Measurements from ENCODE around the gene HFE. TPM values are rescaled to one million over a fixed set of nuclear protein-coding genes. Genes with fewer than 3 reads are reported as not detected.
"Not testable (repeated sequence)": the region's sequence is repeated elsewhere in the genome, so short reads cannot be mapped to it uniquely, and the experiment has no call there.

HFE gene
- polyA plus RNA-seq (ENCODE audit: insufficient read length in 10 of 10), result 1 to 10 TPM; 3.4 to 7.1 (median 4.8) TPM
- long read RNA-seq, donor 1, result 0 reads
- long read RNA-seq, donor 2, result 0 reads
- long read RNA-seq, donor 3, result 0 reads
- long read RNA-seq, donor 4, full-length matches to known transcripts, result 2 of 2 reads
- long read RNA-seq, donor 4, partial matches to known transcripts, result 0 of 2 reads
- long read RNA-seq, donor 4, other reads (novel, unspliced or antisense), result 0 of 2 reads
- long read RNA-seq, donor 5, result 0 reads
- long read RNA-seq, donor 6, full-length matches to known transcripts, result 1 of 1 reads
- long read RNA-seq, donor 6, partial matches to known transcripts, result 0 of 1 reads
- long read RNA-seq, donor 6, other reads (novel, unspliced or antisense), result 0 of 1 reads
- long read RNA-seq, donor 7, full-length matches to known transcripts, result 1 of 1 reads
- long read RNA-seq, donor 7, partial matches to known transcripts, result 0 of 1 reads
- long read RNA-seq, donor 7, other reads (novel, unspliced or antisense), result 0 of 1 reads
- long read RNA-seq, donor 8, partial matches to known transcripts, result 0 of 1 reads
- long read RNA-seq, donor 8, other reads (novel, unspliced or antisense), result 0 of 1 reads
- long read RNA-seq, donor 9, result 0 reads

DNA sequence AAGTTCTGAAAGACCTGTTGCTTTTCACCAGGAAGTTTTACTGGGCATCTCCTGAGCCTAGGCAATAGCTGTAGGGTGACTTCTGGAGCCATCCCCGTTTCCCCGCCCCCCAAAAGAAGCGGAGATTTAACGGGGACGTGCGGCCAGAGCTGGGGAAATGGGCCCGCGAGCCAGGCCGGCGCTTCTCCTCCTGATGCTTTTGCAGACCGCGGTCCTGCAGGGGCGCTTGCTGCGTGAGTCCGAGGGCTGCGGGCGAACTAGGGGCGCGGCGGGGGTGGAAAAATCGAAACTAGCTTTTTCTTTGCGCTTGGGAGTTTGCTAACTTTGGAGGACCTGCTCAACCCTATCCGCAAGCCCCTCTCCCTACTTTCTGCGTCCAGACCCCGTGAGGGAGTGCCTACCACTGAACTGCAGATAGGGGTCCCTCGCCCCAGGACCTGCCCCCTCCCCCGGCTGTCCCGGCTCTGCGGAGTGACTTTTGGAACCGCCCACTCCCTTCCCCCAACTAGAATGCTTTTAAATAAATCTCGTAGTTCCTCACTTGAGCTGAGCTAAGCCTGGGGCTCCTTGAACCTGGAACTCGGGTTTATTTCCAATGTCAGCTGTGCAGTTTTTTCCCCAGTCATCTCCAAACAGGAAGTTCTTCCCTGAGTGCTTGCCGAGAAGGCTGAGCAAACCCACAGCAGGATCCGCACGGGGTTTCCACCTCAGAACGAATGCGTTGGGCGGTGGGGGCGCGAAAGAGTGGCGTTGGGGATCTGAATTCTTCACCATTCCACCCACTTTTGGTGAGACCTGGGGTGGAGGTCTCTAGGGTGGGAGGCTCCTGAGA lies at the start of gene HFE:
HFE (plus strand) TSS at position 146 of the 832 bp plus-strand sequence; CDS start at position 158, 12 bp downstream.
- peak; percentile 71 to 94 (median 82) for DNase-seq

DNA sequence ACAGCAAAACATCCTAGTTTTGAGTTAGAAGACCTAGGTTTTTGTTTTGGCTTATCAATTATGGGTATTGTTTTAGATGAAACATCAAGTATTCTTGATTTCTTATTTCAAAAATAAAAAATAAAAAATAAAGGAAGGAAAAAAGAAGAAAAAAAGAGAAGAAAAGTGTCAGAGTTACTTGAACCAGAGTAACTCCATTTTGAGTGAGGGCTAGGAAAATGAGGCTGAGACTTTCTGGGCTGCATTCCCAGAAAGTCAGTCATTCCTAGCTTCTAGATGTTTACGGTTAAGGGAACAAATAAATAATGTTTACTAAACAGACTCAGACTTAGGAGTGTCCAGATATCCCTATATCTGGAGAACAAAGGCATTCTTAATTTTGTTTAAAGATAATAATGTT lies 45.3 kb upstream of the HFE start:
- no peak for DNase-seq

DNA sequence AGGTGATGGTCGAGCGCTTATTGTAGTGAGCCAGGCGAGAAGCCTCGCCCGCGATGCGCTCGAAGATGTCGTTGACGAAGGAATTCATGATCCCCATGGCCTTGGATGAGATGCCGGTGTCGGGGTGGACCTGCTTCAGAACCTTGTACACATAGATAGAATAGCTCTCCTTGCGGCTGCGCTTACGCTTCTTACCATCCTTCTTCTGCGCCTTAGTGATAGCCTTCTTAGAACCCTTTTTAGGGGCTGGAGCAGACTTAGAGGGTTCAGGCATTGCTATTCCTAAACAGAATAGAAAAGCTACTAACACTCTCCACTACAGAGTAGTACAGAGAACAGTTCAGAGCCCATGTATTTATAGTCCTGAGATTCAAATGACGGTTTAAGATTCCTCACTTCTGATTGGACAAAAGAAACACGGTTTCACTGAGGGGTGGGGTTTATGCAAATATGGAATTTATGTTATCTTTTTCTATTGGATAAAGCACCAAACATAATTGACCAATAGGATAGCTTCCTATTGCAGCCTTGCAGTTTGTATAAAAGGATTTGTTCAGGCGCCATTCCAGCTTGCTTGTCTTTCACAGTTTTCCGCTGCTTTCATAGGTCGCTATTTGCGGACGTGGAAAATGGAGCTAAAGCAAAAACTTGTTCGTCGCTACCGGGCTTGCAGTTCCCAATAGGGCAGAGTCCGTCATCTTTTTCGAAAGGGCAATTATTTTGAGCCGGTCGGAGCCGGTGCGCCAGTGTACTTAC lies 43.7 kb upstream of the HFE start:
- DNase-seq, result peak; percentile 96 to 98 (median 98)

DNA sequence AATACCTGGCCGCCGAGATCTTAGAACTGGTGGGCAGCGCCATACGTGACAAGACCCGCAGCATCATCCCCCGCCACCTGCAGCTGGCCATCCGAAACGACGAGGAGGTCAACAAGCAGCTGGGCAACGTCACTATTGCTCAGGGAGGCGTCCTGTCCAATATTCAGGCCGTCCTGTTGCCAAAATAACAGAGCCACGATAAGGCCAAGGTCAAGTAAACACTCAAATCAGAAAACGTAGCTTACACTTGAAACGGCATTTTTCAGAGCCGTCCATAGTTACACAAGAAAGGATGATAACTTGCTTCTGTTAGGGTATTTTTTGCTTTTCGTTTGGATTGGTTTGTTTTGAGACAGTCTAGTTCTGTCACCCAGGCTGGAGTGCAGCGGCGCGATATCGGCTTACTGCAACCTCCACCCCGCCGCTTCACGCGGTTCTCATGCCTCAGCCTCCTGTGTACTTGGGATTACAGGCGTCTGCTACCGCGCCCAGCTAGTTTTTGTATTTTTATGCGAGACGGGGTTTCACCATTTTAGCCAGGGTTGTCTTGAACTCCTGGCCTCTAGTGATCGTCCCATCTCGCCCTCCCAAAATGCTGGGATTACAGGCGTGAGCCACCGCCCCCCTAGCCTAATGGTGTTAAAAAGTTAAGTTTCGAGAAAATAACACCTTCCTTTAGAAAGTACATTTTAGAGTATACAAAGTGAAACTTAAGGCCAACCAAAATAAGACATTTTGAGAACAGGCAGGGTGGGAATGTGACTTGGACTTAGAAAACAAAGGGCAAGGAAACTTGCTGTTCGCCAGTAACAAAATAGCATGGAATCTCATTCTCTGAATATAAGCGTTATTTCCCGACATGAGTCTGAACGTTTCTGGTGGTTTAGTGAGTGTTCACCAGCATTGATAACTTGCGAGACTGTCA lies 42.8 kb upstream of the HFE start:
- no peak for DNase-seq

- peak; percentile 92 to 97 (median 96) for DNase-seq
Observed at GRCh38 chr6:26045065-26045927, 41.9 kb upstream of the HFE start.

DNA sequence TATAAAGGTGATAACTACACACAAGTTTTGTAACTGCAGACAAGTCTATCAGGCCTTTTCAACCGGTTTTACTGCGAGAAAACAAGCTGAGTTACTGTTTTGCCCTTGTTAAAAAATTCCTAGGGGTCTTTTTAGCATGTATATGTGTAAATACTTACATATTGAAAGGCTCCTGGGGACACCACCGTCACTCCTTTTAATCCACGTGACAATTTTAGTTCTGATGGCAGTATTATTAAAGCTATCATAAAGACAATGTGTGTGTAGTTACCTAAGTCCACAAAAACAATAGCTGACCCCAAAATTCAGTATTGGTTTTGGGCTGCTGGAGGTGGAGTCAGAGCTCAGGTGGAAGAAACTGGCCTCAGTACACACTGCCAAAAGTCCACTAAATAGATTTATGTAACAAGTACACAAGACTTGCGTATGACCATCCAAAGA lies 41.3 kb upstream of the HFE start:
- no peak for DNase-seq

GRCh38 chr6:26047329-26047728 lies 39.9 kb upstream of the HFE start:
- DNase-seq, result not testable (repeated sequence)

- DNase-seq, result no peak
Observed at GRCh38 chr6:26048590-26048989, 38.6 kb upstream of the HFE start.

GRCh38 chr6:26051665-26052310 lies 35.4 kb upstream of the HFE start:
- no peak for DNase-seq

DNA sequence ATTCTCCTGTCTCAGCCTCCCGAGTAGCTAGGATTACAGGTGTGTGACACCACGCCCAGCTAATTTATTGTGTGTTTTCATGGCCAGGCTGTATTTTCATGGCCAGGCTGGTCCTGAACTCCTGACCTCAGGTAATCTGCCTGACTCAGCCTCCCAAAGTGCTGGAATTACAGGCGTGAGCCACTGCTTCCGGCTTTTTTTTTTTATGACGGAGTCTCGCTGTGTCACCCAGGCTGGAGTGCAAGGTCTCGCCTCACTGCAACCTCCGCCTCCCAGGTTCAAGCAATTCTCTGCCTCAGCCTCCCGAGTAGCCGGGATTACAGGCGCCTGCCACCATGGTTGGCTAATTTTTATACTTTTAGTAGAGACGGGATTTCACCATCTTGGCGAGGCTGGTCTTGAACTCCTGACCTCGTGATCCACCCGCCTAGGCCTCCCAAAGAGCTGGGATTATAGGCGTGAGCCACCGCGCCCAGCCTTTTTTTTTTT lies 34.4 kb upstream of the HFE start:
- DNase-seq, result not testable (repeated sequence)

DNA sequence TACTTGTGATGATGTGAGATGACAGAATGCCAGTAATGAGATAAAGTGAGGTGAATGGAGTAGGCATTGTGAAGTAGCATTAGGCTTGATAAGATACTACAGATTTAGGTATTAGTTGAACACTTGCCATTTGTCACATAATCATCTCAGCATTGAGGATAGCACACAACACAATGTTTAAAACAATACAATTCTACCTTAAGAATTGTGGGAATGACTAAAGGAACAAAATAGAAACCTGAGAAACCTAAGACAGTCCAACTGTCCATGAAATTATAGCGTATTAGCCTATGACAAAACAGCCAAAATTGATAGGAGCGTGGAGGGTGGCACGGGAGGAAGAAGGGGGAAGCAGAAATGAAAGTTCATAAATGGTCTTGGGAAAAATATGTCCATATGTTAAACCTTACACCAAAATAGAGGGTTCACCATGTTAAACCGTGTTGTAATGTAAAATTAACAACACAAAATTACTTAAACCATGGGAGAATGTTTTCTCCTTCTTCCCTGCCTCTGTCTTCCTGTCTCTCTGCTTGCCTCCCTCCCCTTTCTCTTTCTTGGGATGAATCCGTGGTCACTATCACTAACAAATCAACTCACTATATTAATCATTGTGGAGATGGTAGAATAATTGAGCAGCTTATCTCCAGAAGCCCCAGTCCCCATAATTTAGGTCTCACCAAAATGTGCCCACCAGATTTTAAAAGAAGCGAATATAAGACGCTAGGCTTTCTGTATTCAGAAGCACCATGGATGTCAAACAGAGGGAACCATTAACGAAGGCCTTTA lies 33.0 kb upstream of the HFE start:
- DNase-seq, result peak in 1 of 3 donors; percentile 45

- DNase-seq, result peak; percentile 95 to 98 (median 97)
Observed at GRCh38 chr6:26054781-26055718, 32.2 kb upstream of the HFE start.

- peak; percentile 94 to 98 (median 95) for DNase-seq
Observed at GRCh38 chr6:26055719-26056582, 31.3 kb upstream of the HFE start.

DNA sequence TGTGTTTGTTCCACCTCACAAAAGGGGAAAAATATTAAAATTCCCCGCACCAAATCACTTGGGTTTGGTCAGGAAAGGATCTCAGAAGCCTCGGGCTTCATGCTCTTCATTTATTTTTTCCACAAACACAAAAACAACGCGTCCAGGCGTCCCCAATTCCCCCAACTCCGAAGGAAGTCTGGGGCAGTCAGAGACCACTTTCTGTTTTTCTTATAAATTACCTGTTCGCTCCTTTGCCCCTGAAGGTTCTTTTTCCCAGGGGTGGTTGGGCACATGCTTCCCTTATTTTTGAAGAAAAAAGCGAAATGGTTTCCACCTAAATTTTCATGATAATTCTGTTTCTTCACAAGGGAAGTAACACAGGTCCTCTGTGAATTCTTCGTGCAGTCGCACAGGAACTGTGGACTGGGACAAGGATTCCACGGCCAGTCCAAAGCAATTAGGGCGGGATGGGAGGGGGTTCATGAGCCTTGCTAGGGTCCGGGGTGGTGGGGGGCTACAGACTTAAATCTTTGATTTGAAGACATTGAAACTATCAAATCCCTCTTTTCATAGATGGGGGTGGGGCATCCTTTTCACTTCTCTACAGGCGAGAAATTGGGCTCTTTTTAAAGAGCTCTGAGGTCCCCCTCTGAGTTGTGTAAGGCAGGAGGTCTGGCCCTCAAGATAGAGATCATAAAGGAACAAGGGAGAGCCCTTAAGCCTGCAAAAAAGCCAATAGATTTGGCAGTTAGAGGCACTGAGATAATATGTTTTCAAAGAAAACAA lies 30.5 kb upstream of the HFE start:
- peak in 2 of 3 donors; percentile 62 to 91 for DNase-seq

- no peak for DNase-seq
Observed at GRCh38 chr6:26057899-26058298, 29.3 kb upstream of the HFE start.
